IMR-90 (cell line): ENCODE results near the gene HMCN1. TPM values are rescaled to one million over a fixed set of nuclear protein-coding genes. Genes with fewer than 3 reads are reported as not detected.

Experiments used
- ATAC-seq: fragments of 200-7000 bp; cut with Tn5 transposase; 2 replicates; pipeline ENCODE4 v1.9.1; 2020; ENCODE audit warnings: low read depth, mild to moderate bottlenecking, moderate library complexity
- BruUV-seq: library from RNA; stranded (reverse); fragments of 400-500 nt; replicated peaks from 2 replicates; lab custom pipeline; 2021; lab: Mats Ljungman, UMichigan
- CTCF ChIA-PET: fragments of 300-600 bp; formaldehyde crosslinking; extraction: SDS; loops from one replicate; lab custom pipeline; 2021; ENCODE audit warnings: antibody characterized with exemption; lab: Yijun Ruan, JAX
- POLR2A ChIA-PET: fragments of 300-600 bp; sonication (Branson Sonifier 250); formaldehyde crosslinking; loops from one replicate; lab custom pipeline; 2022; ENCODE audit warnings: antibody characterized with exemption; ENCODE audit not compliant: unreplicated experiment; lab: Charles Lee
- DNase-seq: peaks from one replicate; pipeline ENCODE4 v3.0.0; 2013
- H2AFZ ChIP-seq: replicated peaks from 2 replicates; pipeline ENCODE3; 2013; ENCODE audit warnings: low read length, mild to moderate bottlenecking; ENCODE audit not compliant: poor library complexity
- H2AK5ac ChIP-seq: 2 replicates; pipeline ENCODE4 v1.6.1; 2013; ENCODE audit warnings: low read depth, low read length, inconsistent platforms
- H2AK9ac ChIP-seq: replicated peaks from 2 replicates; pipeline ENCODE3; 2013; ENCODE audit warnings: mild to moderate bottlenecking, low read depth, low read length, moderate library complexity; ENCODE audit not compliant: poor library complexity
- H2BK120ac ChIP-seq: 2 replicates; pipeline ENCODE4 v1.6.1; 2013; ENCODE audit warnings: low read depth, low read length, inconsistent platforms
- H2BK15ac ChIP-seq: 3 replicates; pipeline ENCODE4 v1.6.1; 2013; ENCODE audit warnings: low read depth, low read length, inconsistent platforms
- H2BK20ac ChIP-seq: 2 replicates; pipeline ENCODE4 v1.6.1; 2013; ENCODE audit warnings: low read depth, mild to moderate bottlenecking, inconsistent platforms, low read length, moderate library complexity
- H2BK5ac ChIP-seq: 2 replicates; pipeline ENCODE4 v1.6.1; 2013; ENCODE audit warnings: mild to moderate bottlenecking, low read depth, low read length, inconsistent platforms; ENCODE audit not compliant: poor library complexity, severe bottlenecking
- H3K14ac ChIP-seq: replicated peaks from 2 replicates; pipeline ENCODE4 v1.6.1; 2013; ENCODE audit warnings: low read depth, low read length, inconsistent platforms
- H3K18ac ChIP-seq: 2 replicates; pipeline ENCODE4 v1.6.1; 2013; ENCODE audit warnings: low read depth, low read length, control low read depth
- H3K23ac ChIP-seq: 2 replicates; pipeline ENCODE4 v1.6.1; 2013; ENCODE audit warnings: low read depth, low read length, inconsistent platforms
- H3K27ac ChIP-seq: 2 replicates; pipeline ENCODE4 v1.5.1; 2013; ENCODE audit warnings: mild to moderate bottlenecking, control low read depth, low read length; ENCODE audit not compliant: insufficient read depth
- H3K27me3 ChIP-seq: 2 replicates; pipeline ENCODE4 v1.6.1; 2013; ENCODE audit warnings: low read length; ENCODE audit not compliant: control insufficient read depth, insufficient read depth
- H3K36me3 ChIP-seq: 2 replicates; pipeline ENCODE4 v1.6.1; 2013; ENCODE audit warnings: low read length, mixed read lengths; ENCODE audit not compliant: control insufficient read depth, insufficient read depth
- H3K4ac ChIP-seq: 2 replicates; pipeline ENCODE4 v1.6.1; 2013; ENCODE audit warnings: low read depth, low read length, inconsistent platforms
- H3K4me1 ChIP-seq: 2 replicates; pipeline ENCODE4 v1.6.1; 2013; ENCODE audit warnings: low read length, mixed read lengths; ENCODE audit not compliant: control insufficient read depth, insufficient read depth
- H3K4me2 ChIP-seq: 2 replicates; pipeline ENCODE4 v1.6.1; 2013; ENCODE audit warnings: low read depth, mild to moderate bottlenecking, control low read depth, low read length, moderate library complexity
- H3K4me3 ChIP-seq: 2 replicates; pipeline ENCODE4 v1.5.1; 2013; ENCODE audit warnings: low read depth, mild to moderate bottlenecking, control low read depth, low read length, moderate library complexity; ENCODE audit not compliant: insufficient read depth
- H3K56ac ChIP-seq: 2 replicates; pipeline ENCODE4 v1.6.1; 2013; ENCODE audit warnings: low read length, inconsistent platforms; ENCODE audit not compliant: insufficient read depth; ENCODE audit errors: extremely low read depth
- H3K79me1 ChIP-seq, 2 experiments: 2 replicates each; pipeline ENCODE4 v1.6.1; 2013; ENCODE audit warnings: low read length in 2 of 2, inconsistent platforms in 1 of 2, low read depth in 1 of 2
- H3K9ac ChIP-seq: 2 replicates; pipeline ENCODE4 v1.6.1; 2013; ENCODE audit warnings: low read depth, low read length, control low read depth
- H3K9me1 ChIP-seq: 2 replicates; pipeline ENCODE4 v1.6.1; 2013; ENCODE audit warnings: low read length, inconsistent platforms; ENCODE audit not compliant: insufficient read depth
- H3K9me3 ChIP-seq: 2 replicates; pipeline ENCODE4 v1.6.1; 2013; ENCODE audit warnings: low read length; ENCODE audit not compliant: control insufficient read depth, insufficient read depth
- H4K20me1 ChIP-seq: 2 replicates; pipeline ENCODE4 v1.6.1; 2013; ENCODE audit warnings: low read length, inconsistent platforms; ENCODE audit not compliant: insufficient read depth
- H4K5ac ChIP-seq: 2 replicates; pipeline ENCODE4 v1.6.1; 2013; ENCODE audit warnings: mild to moderate bottlenecking, low read depth, low read length, control low read depth
- H4K8ac ChIP-seq, 2 experiments: 2 replicates each; pipeline ENCODE4 v1.6.1; 2013; ENCODE audit warnings: low read depth in 2 of 2, low read length in 2 of 2, control low read depth in 1 of 2, inconsistent platforms in 1 of 2
- H4K91ac ChIP-seq: 2 replicates; pipeline ENCODE4 v1.6.1; 2013; ENCODE audit warnings: low read depth, low read length, inconsistent platforms; ENCODE audit not compliant: insufficient read depth
- CEBPB ChIP-seq: IDR thresholded peaks from 2 replicates; pipeline ENCODE4 v1.6.1; 2012; ENCODE audit warnings: low read depth, low read length, improper control_type of control experiment
- ELK1 ChIP-seq: fragments of 150-350 bp; IDR thresholded peaks from 2 replicates; pipeline ENCODE4 v1.6.1; 2016; ENCODE audit warnings: low read depth, mild to moderate bottlenecking, low read length, moderate library complexity, borderline replicate concordance
- RAD21 ChIP-seq: IDR thresholded peaks from 2 replicates; pipeline ENCODE4 v1.6.1; 2012; ENCODE audit warnings: low read length, improper control_type of control experiment
- WGBS, 2 experiments: methylation state at CpG; one replicate each; pipeline versions ENCODE4 v1.1.5 to v1.1.7; 2013; ENCODE audit warnings: missing lambda C conversion rate in 2 of 2; ENCODE audit not compliant: insufficient read length in 1 of 2; ENCODE audit errors: extremely low coverage in 2 of 2; 5-methylcytosine and 5-hydroxymethylcytosine counted together
- dilution Hi-C: fragments of 300-500 bp; cut with HindIII; formaldehyde crosslinking; loops from one replicate; pipeline ENCODE4 v1.14.3; 2018; ENCODE audit warnings: low sequenced_read_pairs; ENCODE audit not compliant: unreplicated experiment
- in situ Hi-C: fragments of 300-500 bp; cut with MboI; formaldehyde crosslinking; loops from 3 replicates; pipeline ENCODE4 v1.14.3; 2019; ENCODE audit warnings: low sequenced_read_pairs, inconsistent platforms, mixed read lengths
- intact Hi-C: fragments of 100-400 bp; cut with micrococcal nuclease; formaldehyde crosslinking; loops from 2 replicates; pipeline ENCODE4 v1.10.0; 2022
- polyA plus RNA-seq, 3 experiments: library from polyadenylated mRNA; depleted of rRNA; stranded (reverse); fragments of >200 nt; gene quantifications; 2 replicates each; pipeline ENCODE4 v1.2.3, GENCODE V29; 2012; ENCODE audit warnings: low replicate concordance in 1 of 3
- total RNA-seq: library from RNA; depleted of rRNA; stranded (reverse); fragments of >200 nt; gene quantifications from 2 replicates; pipeline ENCODE4 v1.2.3, GENCODE V29; 2012

The HMCN1 gene
- total and polyA plus RNA-seq, 2 of the 4 experiments (the other 2 are of a cell fraction): 6.1 to 11.7 TPM

DNA sequence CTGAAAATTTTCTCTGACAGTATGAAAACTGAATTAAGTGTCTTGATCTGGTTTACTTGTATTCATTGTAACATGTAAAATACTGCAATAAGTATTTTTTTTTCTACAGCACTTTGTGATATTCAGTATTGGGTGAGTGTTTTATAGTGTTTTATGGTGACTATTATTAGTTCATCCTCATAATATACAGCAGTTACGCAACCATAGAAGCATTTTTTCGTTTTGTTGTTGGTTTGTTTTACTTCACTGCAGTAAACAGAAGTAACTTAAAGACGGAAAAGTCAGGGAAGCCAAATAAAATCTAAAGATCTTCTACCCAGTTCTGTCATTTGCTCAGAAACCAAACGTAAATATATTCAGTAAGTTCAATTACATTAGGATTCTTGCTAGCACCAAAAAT is 390.8 kb downstream of the HMCN1 start:
- Histone ChIP-seq H3K4ac (no peak overlapping the region), H3K79me1 (no peaks in the 10 kb centered on the region), H3K27me3 (no peaks in the 10 kb centered on the region), H3K9ac (no peak overlapping the region), H3K4me1 (no peaks in the 10 kb centered on the region), H3K14ac (no peak overlapping the region), H3K4me2 (no peak overlapping the region), H3K27ac (no peak overlapping the region), H4K8ac (no peak overlapping the region), H2BK120ac (no peak overlapping the region), H4K91ac (no peak overlapping the region), H3K56ac (no peak overlapping the region), H2AK5ac (no peak overlapping the region), H2BK5ac (no peak overlapping the region), H3K36me3 (no peaks in the 10 kb centered on the region), H4K5ac (no peak overlapping the region), H2BK20ac (no peak overlapping the region), H3K9me1 (no peaks in the 10 kb centered on the region), H3K18ac (no peak overlapping the region), H4K20me1 (no peaks in the 10 kb centered on the region), H2AFZ (no peak overlapping the region), H2BK15ac (no peak overlapping the region), H3K4me3 (no peak overlapping the region), H3K23ac (no peak overlapping the region), H3K9me3 (no peaks in the 10 kb centered on the region), H2AK9ac (no peak overlapping the region)
- in situ Hi-C loops: no loop called here
- CTCF ChIA-PET: interaction anchor here (0.9 kb wide), 1 partner anchor 8 kb away, joined by 4 read pairs; no protein-coding TSS in a partner anchor
- intact Hi-C loops: no loop called here
- 83% methylated on average over 1 of the region's 4 CpGs; no CpG with 5 or more reads in 1 of the 2 experiments for WGBS, 2 experiments
- DNase-seq (no peak), ATAC-seq (no peak)
- POLR2A ChIA-PET: no interaction called here
- BruUV-seq: no TSS peak
- dilution Hi-C loops: no loop called here
- TF ChIP-seq RAD21 (no peak), ELK1 (no peak), CEBPB (peak; percentile 80)
